HepG2 (cell line): ENCODE data around the gene GLUD1. TPM values are rescaled to one million over a fixed set of nuclear protein-coding genes. Genes with fewer than 3 reads are reported as not detected.

Source experiments
- ATAC-seq: fragments of 200-7000 bp; cut with Tn5 transposase; 3 replicates; pipeline ENCODE4 v1.9.1; 2020; ENCODE audit warnings: mild to moderate bottlenecking, moderate library complexity
- BruUV-seq: library from RNA; stranded (reverse); fragments of 400-500 nt; replicated peaks from 2 replicates; lab custom pipeline; 2021; lab: Mats Ljungman, UMichigan
- CTCF ChIA-PET: fragments of 300-600 bp; formaldehyde crosslinking; extraction: SDS; loops from one replicate; lab custom pipeline; 2021; ENCODE audit warnings: low total read pairs, inconsistent platforms, low intra/inter-chr PET ratio; lab: Yijun Ruan, JAX
- POLR2A ChIA-PET: fragments of 350-600 bp; sonication (Branson Sonifier 250); formaldehyde crosslinking; loops from one replicate; lab custom pipeline; 2020; ENCODE audit warnings: antibody characterized with exemption, inconsistent platforms; lab: Yijun Ruan, JAX
- DNase-seq: peaks from one replicate; pipeline ENCODE4 v3.0.0-alpha.2; 2015; ENCODE audit warnings: low spot score
- FAIRE-seq: peaks from 3 replicates; lab custom pipeline; 2011; peaks lifted over from hg19 to GRCh38; lab: Jason Lieb, UNC
- H2AFZ ChIP-seq: one replicate; pipeline ENCODE4 v1.6.1; 2011; ENCODE audit warnings: low read length, inconsistent platforms
- H3K27ac ChIP-seq: fragments of 300-600 bp; 3 replicates; pipeline ENCODE4 v1.8.0; 2011; ENCODE audit warnings: mixed run types, mild to moderate bottlenecking, mixed read lengths, low read length, inconsistent platforms; ENCODE audit not compliant: insufficient read depth; ENCODE audit errors: extremely low read length
- H3K27me3 ChIP-seq, 2 experiments: fragments of 200-600 bp in 1 of 2; 2 replicates in 1 of 2; 3 replicates in 1 of 2; pipeline versions ENCODE4 v1.6.0 to v1.8.0; 2011; ENCODE audit warnings: low read length in 2 of 2, mild to moderate bottlenecking in 2 of 2, moderate library complexity in 2 of 2, inconsistent platforms in 1 of 2; ENCODE audit not compliant: insufficient read depth in 2 of 2, control insufficient read depth in 1 of 2
- H3K36me3 ChIP-seq, 2 experiments: fragments of 200-600 bp in 1 of 2; replicated peaks in 1 of 2; 2 replicates in 1 of 2; 3 replicates in 1 of 2; pipeline versions ENCODE4 v1.5.1 to v1.8.0; 2011; ENCODE audit warnings: low read length in 2 of 2, inconsistent platforms in 1 of 2; ENCODE audit not compliant: insufficient read depth in 2 of 2, control insufficient read depth in 1 of 2
- H3K4me1 ChIP-seq: 2 replicates; pipeline ENCODE4 v1.5.1; 2012; ENCODE audit warnings: low read length, inconsistent platforms; ENCODE audit not compliant: insufficient read depth
- H3K4me2 ChIP-seq: 2 replicates; pipeline ENCODE4 v1.6.0; 2011; ENCODE audit warnings: low read depth, low read length, inconsistent platforms
- H3K4me3 ChIP-seq, 3 experiments: fragments of 200-600 bp in 1 of 3; sonication (generic), shearing (Covaris generic) in 1 of 3; replicated peaks in 1 of 3; 2 replicates each; pipeline ENCODE4 v1.5.1; 2011 to 2016; ENCODE audit warnings: low read length in 3 of 3, inconsistent platforms in 2 of 3, low read depth in 2 of 3, mild to moderate bottlenecking in 2 of 3, control low read depth in 1 of 3, mixed read lengths in 1 of 3; ENCODE audit not compliant: insufficient read depth in 1 of 3
- H3K79me2 ChIP-seq: one replicate; pipeline ENCODE4 v1.6.1; 2011; ENCODE audit warnings: low read length, inconsistent platforms; ENCODE audit not compliant: insufficient read depth
- H3K9ac ChIP-seq: 2 replicates; pipeline ENCODE4 v1.6.0; 2011; ENCODE audit warnings: mild to moderate bottlenecking, low read depth, low read length, inconsistent platforms; ENCODE audit not compliant: insufficient read depth
- H3K9me3 ChIP-seq: 2 replicates; pipeline ENCODE4 v1.5.1; 2012; ENCODE audit warnings: mild to moderate bottlenecking, low read length
- H4K20me1 ChIP-seq: 2 replicates; pipeline ENCODE4 v1.6.0; 2011; ENCODE audit warnings: inconsistent platforms, mild to moderate bottlenecking, low read length, moderate library complexity; ENCODE audit not compliant: insufficient read depth
- CEBPG ChIP-seq: IDR thresholded peaks from 2 replicates; pipeline ENCODE4 v1.6.1; 2016
- CREM ChIP-seq, 2 experiments: sonication (generic) in 1 of 2; formaldehyde crosslinking in 1 of 2; IDR thresholded peaks; 2 replicates each; pipeline versions ENCODE4 v1.4.0 to v1.6.1; 2016 to 2020; ENCODE audit warnings: antibody characterized with exemption in 1 of 2, mild to moderate bottlenecking in 1 of 2, missing genetic modification reagents in 1 of 2
- DNMT1 ChIP-seq: sonication (generic); formaldehyde crosslinking; IDR thresholded peaks from 2 replicates; pipeline ENCODE4 v1.5.1; 2020; ENCODE audit warnings: mild to moderate bottlenecking, missing genetic modification reagents
- DPF2 ChIP-seq: sonication (generic); formaldehyde crosslinking; IDR thresholded peaks from 2 replicates; pipeline ENCODE4 v1.4.0; 2020; ENCODE audit warnings: mild to moderate bottlenecking, low read depth, missing genetic modification reagents, borderline replicate concordance
- GTF2F1 ChIP-seq: fragments of 150-350 bp; IDR thresholded peaks from 2 replicates; pipeline ENCODE4 v1.6.1; 2014; ENCODE audit warnings: low read length
- HCFC1 ChIP-seq: fragments of 150-350 bp; IDR thresholded peaks from 2 replicates; pipeline ENCODE4 v1.6.1; 2014; ENCODE audit warnings: low read depth, low read length
- MBD4 ChIP-seq: IDR thresholded peaks from 2 replicates; pipeline ENCODE4 v1.6.1; 2012; ENCODE audit warnings: low read length, inconsistent platforms, borderline replicate concordance
- ZBED4 ChIP-seq: sonication (generic); formaldehyde crosslinking; IDR thresholded peaks from 2 replicates; pipeline ENCODE4 v1.4.0; 2020; ENCODE audit warnings: missing genetic modification reagents, borderline replicate concordance
- ZBTB7B ChIP-seq: sonication (generic); formaldehyde crosslinking; IDR thresholded peaks from 2 replicates; pipeline ENCODE4 v1.4.0; 2020; ENCODE audit warnings: missing genetic modification reagents
- WGBS: methylation state at CpG from one replicate; pipeline ENCODE4 v1.1.6; 2017; ENCODE audit warnings: low lambda C conversion rate; 5-methylcytosine and 5-hydroxymethylcytosine counted together
- in situ Hi-C: cut with HindIII; loops from 2 replicates; pipeline ENCODE4 v1.10.0; 2017; ENCODE audit warnings: low pct_unique_long_range_greater_than_20kb; ENCODE audit not compliant: extremely low pct_ligation_motif_present
- intact Hi-C: fragments of 100-400 bp; cut with micrococcal nuclease; formaldehyde crosslinking; loops from one replicate; pipeline ENCODE4 v1.10.0; 2022; ENCODE audit not compliant: unreplicated experiment
- polyA plus RNA-seq, 8 experiments: library from polyadenylated mRNA; depleted of rRNA in 3 of 8; stranded (reverse) in 7 of 8; unstranded in 1 of 8; fragments of >200 nt; fragmentation: Illumina TruSeq in 4 of 8; extraction: Trizol in 4 of 8; gene quantifications; 2 replicates each; pipeline versions ENCODE4 v1.2.1 to v1.2.3, GENCODE V29; 2011 to 2016; ENCODE audit warnings: low read depth in 4 of 8, missing spikeins in 1 of 8, mixed read lengths in 1 of 8; ENCODE audit not compliant: insufficient read depth in 1 of 8
- total RNA-seq, 5 experiments: library from RNA; depleted of rRNA; stranded (reverse); fragments of >200 nt; fragmentation: Illumina TruSeq; extraction: Trizol; gene quantifications; 2 replicates each; pipeline ENCODE4 v1.2.3, GENCODE V29; 2016; ENCODE audit warnings: low read depth in 1 of 5
- TF ChIP-seq, protein P1 (sequence below): sonication (generic); formaldehyde crosslinking; IDR thresholded peaks from 2 replicates; pipeline ENCODE4 v1.9.0; 2021; ENCODE audit warnings: missing genetic modification reagents, mild to moderate bottlenecking, borderline replicate concordance
- TF ChIP-seq, protein P2 (sequence below): IDR thresholded peaks from 2 replicates; pipeline ENCODE4 v1.6.1; 2016; ENCODE audit warnings: missing compliant biosample characterization, missing genetic modification reagents, borderline replicate concordance

GLUD1 gene
- total and polyA plus RNA-seq, 2 of the 13 experiments (the other 11 are each of a cell fraction or from before 2014, with no cell fraction given): 301 to 798 TPM

GRCh38 chr10:87036623-87037022 is 58.0 kb downstream of the GLUD1 start:
- H3K4me3 ChIP-seq: no peak overlapping the region
- H3K27me3 ChIP-seq: no peaks in the 10 kb centered on the region; a peak in 1 of 5 replicates
- POLR2A ChIA-PET: no interaction called here
- intact Hi-C loops: no loop called here
- CTCF ChIA-PET: no interaction called here
- no peak overlapping the region for H2AFZ ChIP-seq
- no peaks in the 10 kb centered on the region for H3K9me3 ChIP-seq
- no peak for TF ChIP-seq DPF2 (CRISPR knock-in tag)
- no peak for TF ChIP-seq GTF2F1
- TF ChIP-seq, protein P1, sequence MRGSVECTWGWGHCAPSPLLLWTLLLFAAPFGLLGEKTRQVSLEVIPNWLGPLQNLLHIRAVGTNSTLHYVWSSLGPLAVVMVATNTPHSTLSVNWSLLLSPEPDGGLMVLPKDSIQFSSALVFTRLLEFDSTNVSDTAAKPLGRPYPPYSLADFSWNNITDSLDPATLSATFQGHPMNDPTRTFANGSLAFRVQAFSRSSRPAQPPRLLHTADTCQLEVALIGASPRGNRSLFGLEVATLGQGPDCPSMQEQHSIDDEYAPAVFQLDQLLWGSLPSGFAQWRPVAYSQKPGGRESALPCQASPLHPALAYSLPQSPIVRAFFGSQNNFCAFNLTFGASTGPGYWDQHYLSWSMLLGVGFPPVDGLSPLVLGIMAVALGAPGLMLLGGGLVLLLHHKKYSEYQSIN (CRISPR knock-in tag): no peak
- no peak for TF ChIP-seq MBD4
- TF ChIP-seq, protein P2, sequence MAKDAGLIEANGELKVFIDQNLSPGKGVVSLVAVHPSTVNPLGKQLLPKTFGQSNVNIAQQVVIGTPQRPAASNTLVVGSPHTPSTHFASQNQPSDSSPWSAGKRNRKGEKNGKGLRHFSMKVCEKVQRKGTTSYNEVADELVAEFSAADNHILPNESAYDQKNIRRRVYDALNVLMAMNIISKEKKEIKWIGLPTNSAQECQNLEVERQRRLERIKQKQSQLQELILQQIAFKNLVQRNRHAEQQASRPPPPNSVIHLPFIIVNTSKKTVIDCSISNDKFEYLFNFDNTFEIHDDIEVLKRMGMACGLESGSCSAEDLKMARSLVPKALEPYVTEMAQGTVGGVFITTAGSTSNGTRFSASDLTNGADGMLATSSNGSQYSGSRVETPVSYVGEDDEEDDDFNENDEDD (CRISPR knock-in tag): no peak
- no peak for TF ChIP-seq HCFC1
- TF ChIP-seq CREM (IDR thresholded peaks at IDR 0.05): no peak
- TF ChIP-seq CREM (CRISPR knock-in tag; IDR thresholded peaks at IDR 0.05): no peak
- TF ChIP-seq ZBTB7B (CRISPR knock-in tag): no peak
- TF ChIP-seq CEBPG: no peak
- no peak for TF ChIP-seq DNMT1
- TF ChIP-seq ZBED4 (CRISPR knock-in tag): no peak
- TF ChIP-seq, all 625 proteins: peak for 0
- no peaks in the 10 kb centered on the region for H3K4me1 ChIP-seq
- H3K9ac ChIP-seq: no peak overlapping the region
- FAIRE-seq (no peak), DNase-seq (no peak), ATAC-seq (no peak)
- 85% methylated on average over 1 of the region's 1 CpG for WGBS
- no peaks in the 10 kb centered on the region for H3K79me2 ChIP-seq
- no peaks in the 10 kb centered on the region for H4K20me1 ChIP-seq
- H3K4me2 ChIP-seq: no peak overlapping the region
- in situ Hi-C loops: no loop called here
- no peak overlapping the region for H3K27ac ChIP-seq
- BruUV-seq: no TSS peak
- H3K36me3 ChIP-seq: no peaks in the 10 kb centered on the region
